SJSA1 (cell line): ENCODE results near the gene ZSCAN18. TPM values are rescaled to one million over a fixed set of nuclear protein-coding genes. Genes with fewer than 3 reads are reported as not detected.

ENCODE experiments used
- DNase-seq, 2 experiments: peaks; one replicate each; pipeline ENCODE4 v3.0.0-alpha.2; 2015 to 2020; ENCODE audit warnings: low spot score in 2 of 2, low read depth in 1 of 2
- H3K27ac ChIP-seq: fragments of 250-450 bp; sonication (Bioruptor Pico); 2 replicates; pipeline ENCODE4 v1.5.1; 2020; ENCODE audit warnings: mild to moderate bottlenecking, moderate library complexity
- H3K27me3 ChIP-seq: fragments of 250-450 bp; sonication (Bioruptor Pico); replicated peaks from 2 replicates; pipeline ENCODE4 v1.5.1; 2020; ENCODE audit warnings: mild to moderate bottlenecking, moderate library complexity
- H3K36me3 ChIP-seq: fragments of 250-450 bp; sonication (Bioruptor Pico); 2 replicates; pipeline ENCODE4 v1.5.1; 2020; ENCODE audit warnings: mild to moderate bottlenecking
- H3K4me1 ChIP-seq: fragments of 250-450 bp; sonication (Bioruptor Pico); replicated peaks from 2 replicates; pipeline ENCODE4 v1.6.1; 2021; ENCODE audit warnings: mild to moderate bottlenecking
- H3K4me3 ChIP-seq: fragments of 250-450 bp; sonication (Bioruptor Pico); 2 replicates; pipeline ENCODE4 v1.5.1; 2020; ENCODE audit warnings: mild to moderate bottlenecking
- H3K9me3 ChIP-seq: fragments of 250-450 bp; sonication (Bioruptor Pico); replicated peaks from 2 replicates; pipeline ENCODE4 v1.5.1; 2020; ENCODE audit warnings: mild to moderate bottlenecking
- total RNA-seq: library from RNA; depleted of rRNA; stranded (reverse); fragments of >200 nt; shearing (Covaris generic); gene quantifications from 2 replicates; pipeline ENCODE4 v1.2.3, GENCODE V29; 2014; rRNA removed

Gene ZSCAN18
- total RNA-seq, 1 experiment from 2014 or later: 0.26 TPM

DNA sequence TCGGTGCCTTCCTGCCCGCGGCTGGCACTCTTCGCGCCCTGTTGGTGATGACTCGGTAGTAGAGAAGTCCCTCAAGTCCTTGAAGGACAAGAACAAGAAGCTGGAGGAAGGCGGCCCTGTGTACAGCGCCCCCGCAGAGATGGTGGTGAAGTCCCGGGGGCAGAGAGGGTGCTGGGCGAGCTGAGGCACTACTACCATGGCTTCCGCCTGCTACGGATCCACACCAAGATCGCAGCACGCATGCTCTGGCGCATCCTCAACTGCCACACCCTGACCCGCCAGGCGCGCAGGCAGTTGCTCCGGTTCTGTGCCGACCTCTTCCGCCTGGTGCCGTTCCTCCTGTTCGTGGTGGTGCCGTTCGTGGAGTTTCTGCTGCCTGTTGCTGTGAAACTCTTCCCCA, 53.1 kb downstream of the ZSCAN18 start:
- Histone ChIP-seq H3K36me3 (no peaks in the 10 kb centered on the region), H3K27me3 (no peaks in the 10 kb centered on the region), H3K27ac (no peak overlapping the region), H3K4me1 (no peaks in the 10 kb centered on the region), H3K4me3 (no peak overlapping the region), H3K9me3 (peaks cover 23% of the 10 kb centered on the region)
- no peak for DNase-seq

DNA sequence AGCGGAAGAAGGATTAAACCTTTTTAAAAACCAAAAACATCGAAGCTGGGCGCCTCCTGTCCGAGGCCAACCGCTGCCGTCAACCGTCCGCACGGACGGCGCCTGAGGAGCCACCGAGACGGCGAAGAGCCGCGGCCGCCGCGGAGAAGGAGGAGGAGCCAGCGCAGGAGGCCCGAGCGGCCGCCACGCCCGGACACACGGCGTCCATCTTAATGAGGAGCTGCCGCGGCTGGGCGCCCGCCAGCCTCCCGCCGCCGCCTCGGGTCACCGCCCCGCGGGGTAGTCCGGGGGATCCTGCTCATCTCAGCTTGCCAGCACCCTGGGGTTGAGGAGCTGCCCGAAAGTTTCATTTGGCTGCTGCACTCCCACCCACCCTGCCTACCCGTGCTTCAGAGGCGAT, 53.6 kb downstream of the ZSCAN18 start:
- no peak for DNase-seq
- Histone ChIP-seq H3K27ac (no peak overlapping the region), H3K4me1 (no peaks in the 10 kb centered on the region), H3K9me3 (peaks cover 23% of the 10 kb centered on the region), H3K4me3 (no peak overlapping the region), H3K27me3 (no peaks in the 10 kb centered on the region), H3K36me3 (no peaks in the 10 kb centered on the region)

DNA sequence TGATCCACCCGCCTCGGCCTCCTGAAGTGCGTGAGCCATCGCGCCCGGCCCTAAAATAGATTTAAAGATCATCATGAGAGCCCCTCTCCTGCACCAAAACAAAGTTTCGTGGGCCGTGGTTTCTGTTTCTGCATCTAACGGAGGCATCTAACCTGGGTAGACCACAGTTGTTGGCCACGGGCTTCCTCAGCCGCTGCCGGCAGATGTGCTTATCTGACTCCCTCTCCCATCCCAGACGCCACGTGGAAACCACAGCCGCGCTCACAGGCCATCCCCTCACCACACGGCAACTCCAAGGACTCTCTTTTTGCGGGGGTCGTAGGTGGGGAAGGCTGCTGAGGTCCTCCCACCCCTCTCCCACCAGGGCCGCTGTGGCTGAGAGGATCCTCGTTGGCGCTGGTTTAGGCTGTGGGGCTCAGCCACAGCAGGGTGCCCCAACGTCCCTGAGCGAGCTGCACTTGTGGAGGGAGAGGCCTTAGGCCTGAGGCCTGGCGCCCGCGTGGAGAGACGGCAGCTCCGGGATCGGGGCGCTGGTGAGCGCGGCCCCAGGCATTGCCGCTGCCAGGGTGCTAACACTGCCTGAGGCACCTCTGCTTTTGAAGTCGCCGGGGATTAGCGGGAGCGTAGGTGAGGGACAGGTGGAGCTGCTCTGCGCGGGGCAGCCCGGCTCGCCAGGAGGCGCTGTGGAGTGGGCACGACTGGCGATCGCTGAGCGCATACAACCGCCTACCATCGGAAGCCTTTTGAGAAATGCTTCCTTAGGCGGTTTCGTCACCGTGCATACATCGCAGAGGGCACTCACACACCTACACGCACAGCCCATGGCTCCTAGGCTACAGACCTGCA, 55.3 kb downstream of the ZSCAN18 start:
- Histone ChIP-seq H3K9me3 (peaks cover 34% of the 10 kb centered on the region), H3K36me3 (no peaks in the 10 kb centered on the region), H3K27me3 (no peaks in the 10 kb centered on the region), H3K27ac (no peak overlapping the region), H3K4me3 (no peak overlapping the region), H3K4me1 (no peaks in the 10 kb centered on the region)
- DNase-seq: no peak

DNA sequence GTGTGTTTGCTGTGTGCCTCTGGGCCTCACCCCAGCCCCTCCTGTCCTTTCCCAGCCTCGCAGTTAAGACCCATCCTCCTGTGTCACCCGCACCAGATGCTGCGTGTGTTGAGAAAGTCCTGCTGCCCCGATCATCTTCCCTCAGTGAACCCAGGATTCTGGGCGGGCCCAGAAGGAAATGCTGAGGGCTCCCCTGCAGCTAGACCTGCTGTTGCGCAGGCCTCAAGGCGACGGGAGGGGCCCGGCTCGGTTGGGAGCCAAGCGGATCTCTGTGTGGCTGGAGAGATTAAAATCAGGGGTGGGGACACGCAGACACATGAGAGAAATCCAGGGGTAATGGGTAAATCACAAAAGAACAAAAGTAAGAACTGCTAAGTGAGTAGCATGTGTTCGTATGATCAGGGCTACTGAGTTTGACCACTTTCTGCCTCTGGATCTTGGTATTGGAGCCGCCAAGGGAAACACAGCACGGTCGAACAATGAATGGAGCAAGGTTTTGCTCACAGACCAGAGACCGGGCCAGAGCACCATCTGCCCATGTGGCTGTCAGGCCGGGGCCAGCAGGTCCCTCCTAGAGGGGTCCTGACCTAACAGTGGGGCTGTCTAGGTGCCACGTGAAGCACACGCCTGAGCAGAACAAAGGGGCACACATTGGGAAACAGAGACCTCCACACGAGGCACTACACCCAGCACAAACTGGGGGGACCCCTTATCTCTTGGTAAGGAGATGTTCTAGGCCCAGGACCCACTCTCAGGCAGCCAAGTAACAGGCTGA, 57.1 kb downstream of the ZSCAN18 start:
- no peak for DNase-seq
- Histone ChIP-seq H3K9me3 (peaks cover 32% of the 10 kb centered on the region), H3K36me3 (no peaks in the 10 kb centered on the region)

DNA sequence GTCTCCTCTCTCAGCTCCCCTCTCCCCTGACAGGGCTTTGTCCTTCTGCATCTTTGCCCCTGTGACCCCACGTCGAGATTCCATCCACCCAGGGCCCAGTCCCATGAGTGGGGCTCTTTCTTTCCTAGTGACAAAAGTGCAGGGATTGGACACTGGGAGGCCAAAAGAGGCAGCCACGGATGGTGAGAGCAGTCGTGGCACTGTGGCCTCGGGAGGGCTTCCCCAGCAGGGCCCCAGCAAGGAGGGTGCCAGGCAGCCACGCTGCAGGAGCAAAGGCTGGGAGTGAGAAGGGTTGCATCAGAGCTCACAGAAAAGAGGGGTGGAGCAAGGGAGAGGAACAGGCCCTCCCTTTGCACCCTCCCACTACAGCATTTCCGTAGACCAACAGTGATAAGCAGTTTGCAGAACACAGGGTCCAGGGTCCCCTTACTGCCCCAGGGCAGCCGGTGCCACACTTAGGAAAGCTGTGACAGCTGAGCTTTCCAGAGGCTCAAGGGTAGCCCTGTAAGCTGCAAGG, 59.3 kb downstream of the ZSCAN18 start:
- H3K9me3 ChIP-seq: peaks cover 28% of the 10 kb centered on the region

More for the DNA sequence above, 57.1 kb downstream of the ZSCAN18 start:
- Histone ChIP-seq H3K4me1 (no peaks in the 10 kb centered on the region), H3K27me3 (no peaks in the 10 kb centered on the region), H3K4me3 (no peak overlapping the region), H3K27ac (no peak overlapping the region)

DNA sequence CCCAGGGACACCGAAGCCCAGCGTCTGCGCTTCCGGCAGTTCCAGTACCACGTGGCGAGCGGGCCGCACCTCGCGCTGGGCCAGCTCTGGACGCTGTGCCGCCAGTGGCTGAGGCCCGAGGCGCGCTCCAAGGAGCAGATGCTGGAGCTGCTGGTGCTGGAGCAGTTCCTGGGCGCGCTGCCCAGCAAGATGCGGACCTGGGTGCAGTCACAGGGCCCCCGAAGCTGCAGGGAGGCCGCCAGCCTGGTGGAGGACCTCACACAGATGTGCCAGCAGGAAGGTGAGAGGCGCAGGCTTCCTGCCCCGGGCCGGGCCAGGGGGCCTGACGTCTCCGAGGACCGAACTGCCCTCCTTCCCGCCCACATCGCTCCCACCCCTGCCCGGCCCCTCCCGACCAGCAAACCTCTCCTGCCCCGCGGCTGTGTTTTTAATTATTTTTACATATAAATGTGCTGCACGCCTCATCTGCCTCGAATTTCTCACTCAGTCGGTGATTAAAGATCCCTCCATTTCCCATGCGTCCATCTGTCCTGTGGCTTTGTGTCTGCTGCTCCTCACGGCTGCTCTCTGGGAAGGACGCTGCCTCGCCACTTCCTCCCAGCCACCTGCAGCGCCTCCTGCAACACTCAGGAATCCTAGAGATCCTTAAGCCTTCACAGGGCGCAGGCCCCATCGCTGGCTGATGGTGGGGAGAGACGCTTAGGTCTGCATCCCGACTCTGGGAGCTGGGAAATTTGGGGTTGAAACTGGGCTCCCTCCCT, 59.9 kb downstream of the ZSCAN18 start:
- H3K9me3 ChIP-seq: peaks cover 32% of the 10 kb centered on the region
- no peaks in the 10 kb centered on the region for H3K36me3 ChIP-seq
- no peak overlapping the region for H3K27ac ChIP-seq
- no peaks in the 10 kb centered on the region for H3K4me1 ChIP-seq
- H3K27me3 ChIP-seq: no peaks in the 10 kb centered on the region
- H3K4me3 ChIP-seq: no peak overlapping the region
- no peak for DNase-seq

More for the DNA sequence above, 59.3 kb downstream of the ZSCAN18 start:
- no peak for DNase-seq
- Histone ChIP-seq H3K27me3 (no peaks in the 10 kb centered on the region), H3K36me3 (no peaks in the 10 kb centered on the region), H3K4me1 (no peaks in the 10 kb centered on the region), H3K4me3 (no peak overlapping the region), H3K27ac (no peak overlapping the region)

DNA sequence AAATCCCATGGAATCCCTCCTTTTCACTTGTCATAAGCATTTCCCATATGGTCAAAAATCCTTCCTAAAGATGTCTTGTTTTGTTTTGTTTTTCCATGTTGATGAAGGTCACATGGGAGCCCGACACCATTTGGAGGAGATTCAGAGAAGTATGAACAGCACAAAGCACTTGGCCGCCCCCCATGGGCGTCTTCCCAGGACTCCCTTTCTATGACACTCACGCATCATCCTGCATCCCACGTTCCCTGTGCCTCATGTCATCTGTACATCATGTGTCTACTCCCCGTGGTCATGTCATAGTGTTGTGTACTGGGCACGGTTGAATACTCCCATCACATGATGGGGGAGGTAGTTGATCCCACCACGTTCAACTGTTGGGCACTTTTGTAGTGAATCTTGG, 62.2 kb downstream of the ZSCAN18 start:
- DNase-seq: no peak
- peaks cover 22% of the 10 kb centered on the region for H3K9me3 ChIP-seq

GRCh38 chr19:58034477-58034793, 63.6 kb downstream of the ZSCAN18 start:
- H3K36me3 ChIP-seq: no peaks in the 10 kb centered on the region
- peaks cover 19% of the 10 kb centered on the region for H3K9me3 ChIP-seq
- H3K4me1 ChIP-seq: no peaks in the 10 kb centered on the region
- H3K4me3 ChIP-seq: no peak overlapping the region
- no peak overlapping the region for H3K27ac ChIP-seq
- H3K27me3 ChIP-seq: no peaks in the 10 kb centered on the region
- DNase-seq: no peak

More for the DNA sequence above, 62.2 kb downstream of the ZSCAN18 start:
- H3K27ac ChIP-seq: no peak overlapping the region
- H3K27me3 ChIP-seq: no peaks in the 10 kb centered on the region
- no peaks in the 10 kb centered on the region for H3K36me3 ChIP-seq
- H3K4me3 ChIP-seq: no peak overlapping the region
- H3K4me1 ChIP-seq: no peaks in the 10 kb centered on the region

Other genes starting within 250 kb of the ZSCAN18 start
- gene ZNF587, start 248.4 kb downstream of the ZSCAN18 start, total RNA-seq: 12.3 and 13.3 TPM in 2 replicates
- 1.1 and 10.2 TPM in 2 replicates for gene ZNF814, start 209.2 kb downstream of the ZSCAN18 start, total RNA-seq
- 7.4 and 8.4 TPM in 2 replicates for gene ZNF417, start 181.6 kb downstream of the ZSCAN18 start, total RNA-seq
- 0.21 TPM in 1 of 2 replicates, not detected in the other for gene ZNF418, start 162.8 kb downstream of the ZSCAN18 start, total RNA-seq
- gene ZNF256, start 150.5 kb downstream of the ZSCAN18 start, total RNA-seq: 1.8 and 5.2 TPM in 2 replicates
- gene C19orf18, start 123.7 kb downstream of the ZSCAN18 start, total RNA-seq: not detected in 2 replicates
- 13.1 and 32.0 TPM in 2 replicates for gene ZNF606, start 95.4 kb downstream of the ZSCAN18 start, total RNA-seq
- not detected in 2 replicates for gene ZSCAN1, start 64.2 kb downstream of the ZSCAN18 start, total RNA-seq
- gene ZNF135, start 38.9 kb downstream of the ZSCAN18 start, total RNA-seq: not detected in 2 replicates
- 5.4 and 8.3 TPM in 2 replicates for gene ZNF329, start 52.6 kb upstream of the ZSCAN18 start, total RNA-seq
- 5.2 and 12.4 TPM in 2 replicates for gene ZNF274, start 84.8 kb upstream of the ZSCAN18 start, total RNA-seq
- gene ZNF544, start 130.7 kb upstream of the ZSCAN18 start, total RNA-seq: 42.4 and 50.5 TPM in 2 replicates
- 2.5 and 4.1 TPM in 2 replicates for gene ZNF8, start 180.7 kb upstream of the ZSCAN18 start, total RNA-seq
- 44.4 and 59.3 TPM in 2 replicates for gene ERVK3-1, start 207.1 kb upstream of the ZSCAN18 start, total RNA-seq
- gene ZSCAN22, start 228.8 kb upstream of the ZSCAN18 start, total RNA-seq: 2.5 and 3.2 TPM in 2 replicates